ENCODE results near the gene IDH3G. TPM values are rescaled to one million over a fixed set of nuclear protein-coding genes. Genes with fewer than 3 reads are reported as not detected.
"Not testable (repeated sequence)": the region's sequence is repeated elsewhere in the genome, so short reads cannot be mapped to it uniquely, and the experiment has no call there.

Gene IDH3G
- total and polyA plus RNA-seq, 8 donors = 15.8 to 48.4 (median 25.1) TPM

DNA sequence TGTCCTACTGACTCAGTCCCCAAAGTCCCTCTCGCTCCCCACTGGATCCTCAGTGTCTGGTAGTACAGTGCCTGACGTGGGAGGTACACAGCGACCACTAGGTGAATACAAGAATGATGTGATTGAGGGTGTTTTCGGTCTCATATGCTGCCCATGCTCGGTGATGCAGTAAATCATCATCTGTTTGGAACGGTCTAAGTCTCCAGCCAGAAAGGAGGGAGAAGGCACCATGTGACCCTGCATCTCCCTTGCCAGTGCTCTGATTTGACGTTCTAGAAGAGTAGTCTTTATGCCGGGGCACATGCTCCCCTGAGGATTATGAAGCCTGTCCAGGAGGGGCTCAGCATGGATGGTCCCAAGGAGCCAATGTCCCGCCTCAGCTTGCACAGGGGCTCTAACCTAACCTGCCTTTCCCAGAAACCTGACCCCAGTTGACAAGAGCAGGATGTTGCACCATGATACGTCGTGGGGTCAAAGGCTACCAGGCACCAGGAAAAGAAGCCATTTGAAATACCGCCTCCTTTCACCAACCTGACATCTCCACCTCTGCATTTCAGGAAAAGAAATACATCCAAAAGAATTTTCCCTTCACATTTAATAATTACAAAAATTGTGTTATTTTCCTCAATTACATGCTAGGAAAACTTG is 43.9 kb downstream of the IDH3G start:
- WGBS, 2 donors = 69 to 71% methylated on average over 12 of the region's 12 CpGs
- no peak for FAIRE-seq
- H3K27me3 ChIP-seq = peaks cover 0 to 4% (median 0%) of the 10 kb centered on the region in 4 donors

DNA sequence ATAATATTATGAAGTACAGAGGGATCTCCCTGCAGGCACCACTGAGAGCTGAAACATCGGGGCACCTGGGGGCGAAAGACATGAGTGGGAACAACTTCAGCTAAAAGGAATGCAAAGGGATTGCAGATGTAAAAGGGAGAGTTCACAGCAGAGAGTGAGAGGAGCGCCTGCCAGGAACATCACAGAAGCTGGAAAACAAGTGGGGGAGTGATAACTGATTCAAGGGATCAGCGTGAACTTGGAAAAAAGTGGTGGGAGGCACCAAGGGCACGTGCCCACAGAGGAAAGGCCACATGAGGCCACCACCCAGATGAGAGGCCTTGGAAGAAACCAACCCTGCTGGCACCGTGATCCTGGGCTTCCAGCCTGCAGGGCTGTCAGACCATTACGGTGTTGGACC is 45.2 kb downstream of the IDH3G start:
- FAIRE-seq; ATAC-seq; H3K27ac ChIP-seq; H3K4me3 ChIP-seq; intact Hi-C loops (cut with DNase I); H3K9me3 ChIP-seq; H3K4me1 ChIP-seq; DNase-seq; H3K36me3 ChIP-seq; H3K27me3 ChIP-seq: not testable (repeated sequence)
- 82 to 86% methylated on average over 7 of the region's 7 CpGs for WGBS, 2 donors

More for the DNA sequence above, 43.9 kb downstream of the IDH3G start:
- no peak for DNase-seq
- Histone ChIP-seq H3K4me3 (no peak overlapping the region), H3K9me3 (no peaks in the 10 kb centered on the region), H3K36me3 (no peaks in the 10 kb centered on the region), H3K27ac (no peak overlapping the region), H3K4me1 (no peaks in the 10 kb centered on the region)
- intact Hi-C loops (cut with DNase I) = no loop called here
- no peak for ATAC-seq
- TF ChIP-seq, protein P1, sequence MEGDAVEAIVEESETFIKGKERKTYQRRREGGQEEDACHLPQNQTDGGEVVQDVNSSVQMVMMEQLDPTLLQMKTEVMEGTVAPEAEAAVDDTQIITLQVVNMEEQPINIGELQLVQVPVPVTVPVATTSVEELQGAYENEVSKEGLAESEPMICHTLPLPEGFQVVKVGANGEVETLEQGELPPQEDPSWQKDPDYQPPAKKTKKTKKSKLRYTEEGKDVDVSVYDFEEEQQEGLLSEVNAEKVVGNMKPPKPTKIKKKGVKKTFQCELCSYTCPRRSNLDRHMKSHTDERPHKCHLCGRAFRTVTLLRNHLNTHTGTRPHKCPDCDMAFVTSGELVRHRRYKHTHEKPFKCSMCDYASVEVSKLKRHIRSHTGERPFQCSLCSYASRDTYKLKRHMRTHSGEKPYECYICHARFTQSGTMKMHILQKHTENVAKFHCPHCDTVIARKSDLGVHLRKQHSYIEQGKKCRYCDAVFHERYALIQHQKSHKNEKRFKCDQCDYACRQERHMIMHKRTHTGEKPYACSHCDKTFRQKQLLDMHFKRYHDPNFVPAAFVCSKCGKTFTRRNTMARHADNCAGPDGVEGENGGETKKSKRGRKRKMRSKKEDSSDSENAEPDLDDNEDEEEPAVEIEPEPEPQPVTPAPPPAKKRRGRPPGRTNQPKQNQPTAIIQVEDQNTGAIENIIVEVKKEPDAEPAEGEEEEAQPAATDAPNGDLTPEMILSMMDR (IDR thresholded peaks at IDR 0.05) = no peak

DNA sequence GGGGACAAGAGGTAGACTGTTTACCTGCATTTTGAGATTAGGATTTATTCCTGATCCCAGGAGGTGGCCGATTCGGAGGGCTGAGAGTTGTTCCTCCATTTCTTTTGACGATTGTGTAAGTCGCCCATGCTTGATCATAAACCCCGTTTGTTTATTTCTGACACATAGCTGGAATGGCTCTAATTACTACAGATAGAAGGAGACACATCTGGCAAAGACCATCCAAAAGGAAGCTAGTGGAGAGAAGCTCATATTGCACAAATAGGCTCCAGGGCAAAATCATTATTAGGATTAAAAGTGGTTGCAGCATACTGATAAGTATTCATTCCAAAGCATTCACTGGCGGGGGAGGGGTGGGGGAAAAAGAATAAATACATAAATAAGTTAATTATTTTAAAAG is 47.2 kb downstream of the IDH3G start:
- ATAC-seq; DNase-seq; H3K27ac ChIP-seq; H3K4me1 ChIP-seq; H3K4me3 ChIP-seq; intact Hi-C loops (cut with DNase I); H3K36me3 ChIP-seq; FAIRE-seq; H3K27me3 ChIP-seq; H3K9me3 ChIP-seq: not testable (repeated sequence)
- 42 to 65% methylated on average over 6 of the region's 6 CpGs for WGBS, 2 donors

DNA sequence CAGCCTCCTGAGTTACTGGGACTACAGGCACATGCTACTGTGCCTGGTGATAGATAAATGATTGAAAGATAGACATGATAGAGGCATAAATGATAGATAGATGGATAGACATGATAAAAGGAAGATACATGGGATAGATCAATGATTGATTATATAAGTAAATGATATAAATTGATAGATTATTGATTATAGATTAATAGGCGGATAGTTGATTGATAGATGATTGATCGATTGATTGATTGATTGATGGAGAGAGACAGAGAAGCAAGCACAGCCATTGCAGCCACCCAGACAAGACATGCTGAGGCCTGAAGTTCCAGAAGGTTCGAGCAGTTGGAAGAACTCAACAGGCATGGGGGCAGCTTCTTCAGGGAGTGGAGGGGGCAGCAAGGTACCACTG is 47.8 kb downstream of the IDH3G start:
- intact Hi-C loops (cut with DNase I) = no loop called here
- 68 to 74% methylated on average over 3 of the region's 3 CpGs for WGBS, 2 donors

DNA sequence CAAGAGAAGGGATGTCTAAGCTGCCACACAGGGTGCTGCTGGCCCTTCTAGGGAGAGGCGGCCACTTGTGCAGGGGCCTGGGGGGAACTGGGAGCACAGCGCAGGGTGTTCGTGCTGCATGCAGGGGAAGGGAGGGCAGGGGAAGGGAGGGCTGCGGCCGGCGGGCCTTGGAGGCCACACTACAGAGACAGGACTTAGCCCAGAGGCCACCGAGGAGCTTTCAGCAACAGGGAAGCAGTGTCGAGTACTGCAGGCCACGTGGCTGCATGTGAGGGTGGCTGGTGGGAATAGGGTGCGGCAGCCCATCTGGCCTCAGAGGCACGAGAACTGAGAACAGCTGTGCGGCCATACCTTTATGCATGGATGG is 49.1 kb downstream of the IDH3G start:
- H3K4me1 ChIP-seq; ATAC-seq; intact Hi-C loops (cut with DNase I); H3K36me3 ChIP-seq; H3K9me3 ChIP-seq; H3K4me3 ChIP-seq; H3K27ac ChIP-seq; FAIRE-seq; H3K27me3 ChIP-seq: not testable (repeated sequence)
- peak in 1 of 6 donors; percentile 55 for DNase-seq
- 32 to 54% methylated on average over 9 to 12 of the region's 12 CpGs for WGBS, 2 donors

More for the DNA sequence above, 47.8 kb downstream of the IDH3G start:
- H3K9me3 ChIP-seq = no peaks in the 10 kb centered on the region
- TF ChIP-seq, protein P1 (IDR thresholded peaks at IDR 0.05) = no peak
- no peaks in the 10 kb centered on the region for H3K36me3 ChIP-seq
- no peak overlapping the region for H3K4me3 ChIP-seq
- no peaks in the 10 kb centered on the region for H3K4me1 ChIP-seq
- DNase-seq = no peak
- peaks cover 0 to 4% (median 0%) of the 10 kb centered on the region in 4 donors for H3K27me3 ChIP-seq
- no peak overlapping the region for H3K27ac ChIP-seq
- ATAC-seq = no peak
- FAIRE-seq = no peak

DNA sequence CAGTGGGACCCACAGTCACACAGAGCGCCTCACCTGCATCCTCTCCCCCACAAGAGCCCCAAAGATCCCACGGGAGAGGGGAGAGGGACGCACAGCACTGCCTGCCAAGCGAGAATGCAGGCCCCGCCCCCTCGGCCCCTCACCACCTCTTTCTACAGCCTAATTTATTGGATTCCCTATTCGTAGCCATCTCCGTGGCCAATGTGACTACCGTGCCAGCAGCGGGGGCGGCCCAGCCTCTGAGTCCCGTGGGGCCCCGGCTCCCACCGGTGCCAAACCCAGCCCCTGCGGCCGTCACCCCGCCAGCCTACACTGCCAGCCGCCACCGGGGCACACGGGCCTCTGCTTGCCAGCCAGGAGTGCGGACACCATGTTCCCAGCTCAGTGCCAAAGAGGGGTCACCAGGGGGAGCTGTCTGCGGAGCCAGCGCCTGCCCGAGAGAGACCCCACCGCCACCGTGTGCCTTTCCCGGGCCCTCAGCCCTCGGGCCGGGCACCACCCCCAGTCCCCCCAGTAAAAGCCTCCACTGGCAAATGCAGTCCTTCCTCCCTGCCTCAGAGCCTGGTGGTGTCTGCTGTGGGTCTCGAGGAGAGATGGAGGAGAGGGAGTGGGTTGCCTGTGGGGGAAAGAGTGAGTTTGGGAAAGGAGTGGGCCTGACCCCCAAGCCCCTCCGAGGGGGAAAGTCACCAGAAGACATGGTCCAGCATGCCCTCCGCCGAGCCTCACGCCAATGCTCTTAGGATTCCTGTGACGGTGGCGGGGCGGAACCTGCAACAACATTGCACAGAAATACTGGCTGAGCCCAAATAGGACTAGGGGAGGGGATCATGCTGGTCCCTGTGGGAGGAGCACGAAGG is 49.7 kb downstream of the IDH3G start:
- Histone ChIP-seq H3K36me3 (no peaks in the 10 kb centered on the region), H3K27ac (peak overlapping the region in 1 of 4 donors; percentile 23), H3K27me3 (no peaks in the 10 kb centered on the region), H3K9me3 (no peaks in the 10 kb centered on the region), H3K4me3 (no peak overlapping the region), H3K4me1 (no peaks in the 10 kb centered on the region)
- intact Hi-C loops (cut with DNase I) = no loop called here
- TF ChIP-seq, protein P1 (IDR thresholded peaks at IDR 0.05) = no peak
- ATAC-seq (peak in 1 of 4 donors; percentile 57), DNase-seq (peak in 3 of 6 donors; percentile 32 to 65 (median 56)), FAIRE-seq (peak; percentile 60)
- 41 to 42% methylated on average over 36 to 38 of the region's 38 CpGs for WGBS, 2 donors

DNA sequence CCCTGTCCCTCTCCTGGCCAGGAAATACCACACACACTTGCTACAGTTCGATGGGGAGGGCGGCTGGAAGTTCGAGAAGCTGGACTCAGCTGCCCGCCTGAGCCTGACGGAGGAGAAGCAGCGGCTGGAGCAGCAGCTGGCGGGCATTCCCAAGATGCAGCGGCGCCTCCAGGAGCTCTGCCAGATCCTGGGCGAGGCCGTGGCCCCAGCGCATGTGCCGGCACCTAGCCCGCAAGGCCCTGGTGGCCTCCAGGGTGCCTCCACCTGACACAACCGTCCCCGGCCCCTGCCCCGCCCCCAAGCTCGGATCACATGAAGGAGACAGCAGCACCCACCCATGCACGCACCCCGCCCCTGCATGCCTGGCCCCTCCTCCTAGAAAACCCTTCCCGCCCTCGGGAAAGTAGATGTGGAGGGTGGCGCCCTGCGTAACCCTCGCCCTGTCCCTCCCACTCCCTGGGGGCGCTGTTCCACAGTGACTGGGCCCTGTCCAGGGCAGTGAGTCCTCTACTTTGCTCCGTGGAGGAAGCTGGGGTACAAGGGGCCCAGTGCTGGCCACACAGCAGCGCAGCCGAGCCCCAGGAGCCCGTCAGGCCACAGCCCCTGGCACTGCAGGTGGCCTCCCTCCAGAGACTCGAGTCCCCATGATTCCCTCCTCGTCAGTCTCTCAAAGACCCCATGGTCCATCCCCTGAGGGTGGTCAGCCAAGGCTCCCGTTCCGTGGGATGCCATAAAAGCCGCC is 50.5 kb downstream of the IDH3G start:
- H3K27me3 ChIP-seq; intact Hi-C loops (cut with DNase I); H3K4me3 ChIP-seq; H3K4me1 ChIP-seq; H3K9me3 ChIP-seq; FAIRE-seq; H3K36me3 ChIP-seq: not testable (repeated sequence)
- 53 to 77% methylated on average over 16 to 32 of the region's 35 CpGs for WGBS, 2 donors
- DNase-seq (peak in 3 of 6 donors; percentile 68 to 88 (median 80)), ATAC-seq (peak in 1 of 4 donors; percentile 77)
- H3K27ac ChIP-seq = peak overlapping the region in 1 of 4 donors; percentile 23

DNA sequence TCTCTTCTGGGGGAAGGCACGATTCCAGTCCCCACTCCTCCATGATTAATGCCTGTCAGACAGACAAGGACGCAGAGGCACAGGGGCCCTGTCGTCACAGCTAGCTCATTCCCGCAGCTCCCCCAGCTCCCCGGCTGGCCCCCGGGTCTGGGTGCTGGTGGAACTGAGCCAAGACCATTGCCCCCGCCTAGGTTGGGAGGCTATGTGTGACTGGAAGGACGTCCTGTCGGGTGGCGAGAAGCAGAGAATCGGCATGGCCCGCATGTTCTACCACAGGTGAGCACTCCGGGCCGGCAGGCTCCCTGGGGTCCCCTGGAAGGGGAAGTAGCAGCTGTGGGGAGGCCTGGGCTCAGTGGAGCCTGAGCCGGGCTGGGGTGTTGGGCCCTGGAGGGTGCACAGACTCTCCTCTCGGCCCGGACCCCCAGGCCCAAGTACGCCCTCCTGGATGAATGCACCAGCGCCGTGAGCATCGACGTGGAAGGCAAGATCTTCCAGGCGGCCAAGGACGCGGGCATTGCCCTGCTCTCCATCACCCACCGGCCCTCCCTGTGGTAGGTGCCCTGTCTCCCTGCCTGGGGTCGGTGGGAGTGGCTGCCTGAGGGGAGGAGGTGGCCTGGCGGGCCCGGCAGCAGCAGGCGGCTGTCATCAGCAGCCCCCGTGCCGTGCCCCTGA is 51.2 kb downstream of the IDH3G start:
- FAIRE-seq; H3K27me3 ChIP-seq; intact Hi-C loops (cut with DNase I); H3K9me3 ChIP-seq; H3K36me3 ChIP-seq; H3K4me3 ChIP-seq; H3K4me1 ChIP-seq; ATAC-seq; H3K27ac ChIP-seq: not testable (repeated sequence)
- DNase-seq = peak in 1 of 6 donors; percentile 60
- WGBS, 2 donors = 71 to 79% methylated on average over 20 to 32 of the region's 32 CpGs

Measured in pancreas (tissue), 10 donors.